Heart right ventricle (tissue), 16 donors: ENCODE data around the gene PRELID2. TPM values are rescaled to one million over a fixed set of nuclear protein-coding genes. Genes with fewer than 3 reads are reported as not detected.

Experiments used
- ATAC-seq, 8 donors: fragments of 200-7000 bp; cut with Tn5 transposase; one replicate each; pipeline ENCODE4 v1.9.1; 2020; ENCODE audit warnings: mild to moderate bottlenecking in 8 of 8, moderate library complexity in 8 of 8, moderate number of reproducible peaks in 1 of 8
- DNase-seq, 2 donors: peaks; one replicate each; pipeline ENCODE4 v3.0.0-alpha.2; 2020
- H3K27ac ChIP-seq, 10 donors: fragments of 200-600 bp; sonication (generic) in 2 of 10; one replicate each; pipeline versions ENCODE4 v1.5.0 to v1.8.0; 2020 to 2022; ENCODE audit warnings: mild to moderate bottlenecking in 3 of 10
- H3K27me3 ChIP-seq, 7 donors: fragments of 200-600 bp; one replicate each; pipeline ENCODE4 v1.8.0; 2021 to 2022; ENCODE audit warnings: mild to moderate bottlenecking in 2 of 7
- H3K36me3 ChIP-seq, 9 donors: fragments of 200-600 bp; sonication (generic) in 1 of 9; one replicate each; pipeline versions ENCODE4 v1.5.0 to v1.8.0; 2020 to 2022; ENCODE audit warnings: mild to moderate bottlenecking in 2 of 9
- H3K4me1 ChIP-seq, 9 donors: fragments of 200-600 bp; sonication (generic) in 1 of 9; one replicate each; pipeline versions ENCODE4 v1.5.0 to v1.8.0; 2020 to 2022; ENCODE audit warnings: mild to moderate bottlenecking in 4 of 9
- H3K4me3 ChIP-seq, 10 donors: fragments of 200-600 bp; sonication (generic) in 2 of 10; one replicate each; pipeline versions ENCODE4 v1.5.0 to v1.8.0; 2020 to 2022; ENCODE audit warnings: mild to moderate bottlenecking in 7 of 10, moderate library complexity in 2 of 10
- H3K9me3 ChIP-seq, 11 donors: fragments of 200-600 bp in 10 of 11; sonication (generic) in 2 of 11; one replicate each; pipeline versions ENCODE4 v1.5.0 to v1.8.0; 2013 to 2022; ENCODE audit warnings: mild to moderate bottlenecking in 2 of 11, control low read depth in 1 of 11, moderate library complexity in 1 of 11
- WGBS, 2 donors: extraction: QIAGEN DNeasy Blood & Tissue Kit; methylation state at CpG; one replicate each; pipeline ENCODE4 v1.1.7; 2013; ENCODE audit warnings: inconsistent platforms in 1 of 2; 5-methylcytosine and 5-hydroxymethylcytosine counted together
- intact Hi-C, 10 donors: fragments of 100-400 bp; cut with DNase I; formaldehyde crosslinking; loops; one replicate each; pipeline versions ENCODE4 v1.11.1 to v1.14.2; 2022
- polyA plus RNA-seq, 2 donors: library from polyadenylated mRNA; stranded (reverse); fragments of 200-250 nt; gene quantifications; one replicate each; pipeline ENCODE4 v1.2.3, GENCODE V29; 2013
- total RNA-seq, 10 donors: library from RNA; stranded (reverse); fragmentation: NEBNext Ultra II Directional in 3 of 10; extraction: Animal tissue kit (Norgen Biotek cat#: 25700) in 3 of 10; gene quantifications; one replicate each; pipeline versions ENCODE4 v1.2.1 to v1.2.4, GENCODE V29; 2021 to 2023
- TF ChIP-seq, protein P1 (sequence below), 9 donors: fragments of 200-600 bp; sonication (generic) in 2 of 9; IDR thresholded peaks; one replicate each; pipeline versions ENCODE4 v1.5.0 to v1.8.0; 2021 to 2022; ENCODE audit warnings: antibody characterized with exemption in 9 of 9, mild to moderate bottlenecking in 5 of 9, moderate library complexity in 1 of 9
- donor health status: Arrhythmogenic right ventricular cardiomyopathy.
- donor health status: ischemic (EF 13 %, LVEDD 7.1; RV severe dilation, severe dysfunction).
- donor health status: healthy with polysubstance abuse.
- donor health status: DM: no; HTN: yes; CAD: no.
- donor health status: DM: no; HTN: no; CAD: no.
- donor health status: ischemic (EF 25% LVEDD 6.9; RV normal size, moderate dysfunction).
- donor health status: ischemic (EF 25% LVEDD 5.7; RV mildly dilated, moderate dysfunction).
- donor health status: healthy.
- donor health status: DM: yes; HTN: yes; CAD: no.
- donor health status: Ischemic cardiomyopathy.
- donor health status: ischemic (EF 35%, LVEDD 5.7; RV mildly dilated, moderate dysfunction).
- donor health status: nonischemic (EF 11% LVEDD 7.7; RV severe dilation, severe dysfunction).
- donor health status: DM: yes; HTN: yes; CAD: no.
- donor health status: PGD.
- donor health status: ischemic (EF 29% LVEDD 5.4; RV normal size, mild dysfunction).
- donor health status: nonischemic (EF 23%, LVEDD 6.1; RV moderate dilation, normal function).

PRELID2 gene
- total and polyA plus RNA-seq, 12 donors: 1.2 to 83.7 (median 11.9) TPM

DNA sequence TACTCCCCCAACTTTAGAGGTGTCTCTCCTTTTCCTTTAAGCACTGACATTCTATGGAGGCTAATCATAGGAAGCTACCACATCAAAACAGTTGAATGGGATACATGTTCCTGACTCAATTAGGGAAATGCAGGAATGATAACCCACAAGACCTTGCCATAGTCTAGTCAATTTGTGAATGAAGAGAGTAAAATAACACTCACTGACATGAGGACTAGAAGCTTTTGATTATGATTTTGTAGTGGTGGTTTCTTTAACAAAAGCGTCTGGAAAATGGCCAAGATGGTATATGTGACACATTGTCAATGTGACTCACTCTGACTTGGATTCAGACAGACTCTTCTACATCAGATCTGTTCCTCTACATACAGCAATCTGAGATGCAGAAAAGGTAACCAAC, 13.7 kb upstream of the PRELID2 start:
- 79 to 87% methylated on average over 1 of the region's 1 CpG for WGBS, 2 donors
- intact Hi-C loops: no loop called here
- Histone ChIP-seq H3K4me3 (no peak overlapping the region), H3K4me1 (no peaks in the 10 kb centered on the region), H3K27ac (no peak overlapping the region), H3K9me3 (no peaks in the 10 kb centered on the region), H3K36me3 (no peaks in the 10 kb centered on the region), H3K27me3 (no peaks in the 10 kb centered on the region)
- DNase-seq: no peak
- TF ChIP-seq, protein P1, sequence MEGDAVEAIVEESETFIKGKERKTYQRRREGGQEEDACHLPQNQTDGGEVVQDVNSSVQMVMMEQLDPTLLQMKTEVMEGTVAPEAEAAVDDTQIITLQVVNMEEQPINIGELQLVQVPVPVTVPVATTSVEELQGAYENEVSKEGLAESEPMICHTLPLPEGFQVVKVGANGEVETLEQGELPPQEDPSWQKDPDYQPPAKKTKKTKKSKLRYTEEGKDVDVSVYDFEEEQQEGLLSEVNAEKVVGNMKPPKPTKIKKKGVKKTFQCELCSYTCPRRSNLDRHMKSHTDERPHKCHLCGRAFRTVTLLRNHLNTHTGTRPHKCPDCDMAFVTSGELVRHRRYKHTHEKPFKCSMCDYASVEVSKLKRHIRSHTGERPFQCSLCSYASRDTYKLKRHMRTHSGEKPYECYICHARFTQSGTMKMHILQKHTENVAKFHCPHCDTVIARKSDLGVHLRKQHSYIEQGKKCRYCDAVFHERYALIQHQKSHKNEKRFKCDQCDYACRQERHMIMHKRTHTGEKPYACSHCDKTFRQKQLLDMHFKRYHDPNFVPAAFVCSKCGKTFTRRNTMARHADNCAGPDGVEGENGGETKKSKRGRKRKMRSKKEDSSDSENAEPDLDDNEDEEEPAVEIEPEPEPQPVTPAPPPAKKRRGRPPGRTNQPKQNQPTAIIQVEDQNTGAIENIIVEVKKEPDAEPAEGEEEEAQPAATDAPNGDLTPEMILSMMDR (IDR thresholded peaks at IDR 0.05): no peak
- no peak for ATAC-seq

DNA sequence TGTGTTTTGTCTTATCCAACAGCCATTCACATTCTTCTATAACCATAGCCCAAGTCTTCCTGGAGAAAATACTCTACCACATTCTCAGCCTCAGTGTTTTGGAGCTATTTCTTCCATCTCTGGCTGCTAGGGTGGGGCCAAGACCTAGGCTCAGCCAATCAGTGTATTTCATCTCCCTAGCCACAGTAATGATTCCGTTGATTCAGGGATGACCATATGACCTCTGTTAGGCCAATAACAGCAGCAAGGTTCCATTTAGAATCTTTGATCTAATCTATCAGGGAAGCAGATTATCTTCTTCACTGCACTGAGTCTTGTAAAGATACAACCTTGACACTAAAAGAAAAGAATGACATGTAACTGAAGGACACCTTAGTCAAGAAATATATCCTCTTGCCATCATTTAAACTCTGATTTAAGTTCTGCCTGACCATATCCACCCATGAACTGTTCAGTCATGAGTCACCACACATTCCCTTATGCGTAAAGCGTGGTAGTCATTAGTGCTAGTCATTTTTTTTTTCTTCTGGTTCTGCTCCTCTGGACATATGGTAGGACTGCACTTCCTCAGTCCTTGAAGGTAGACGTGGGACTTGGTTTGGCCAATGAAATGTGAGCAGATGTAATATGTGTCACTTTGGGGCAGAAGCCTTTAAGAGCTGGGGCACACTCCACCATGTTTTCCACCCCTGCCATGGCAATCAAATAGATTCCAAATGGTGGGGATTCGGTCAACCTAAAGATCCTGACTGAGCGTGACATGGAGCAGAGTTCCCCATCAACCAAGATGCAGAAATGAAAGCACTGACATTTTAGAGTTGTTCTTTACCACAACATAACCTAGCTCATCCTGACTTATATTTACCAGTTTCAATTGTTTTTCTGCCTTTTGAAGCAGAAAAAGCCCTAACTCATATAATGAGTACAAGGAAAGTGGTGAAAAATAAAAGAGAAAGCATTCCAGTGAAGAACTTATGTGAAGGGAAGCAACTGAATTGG, 12.7 kb upstream of the PRELID2 start:
- TF ChIP-seq, protein P1 (IDR thresholded peaks at IDR 0.05): no peak
- Histone ChIP-seq H3K27me3 (no peaks in the 10 kb centered on the region), H3K4me1 (no peaks in the 10 kb centered on the region), H3K4me3 (no peak overlapping the region), H3K9me3 (no peaks in the 10 kb centered on the region), H3K36me3 (no peaks in the 10 kb centered on the region), H3K27ac (no peak overlapping the region)
- ATAC-seq (no peak), DNase-seq (no peak)
- 88 to 91% methylated on average over 6 of the region's 6 CpGs for WGBS, 2 donors
- intact Hi-C loops: no loop called here

DNA sequence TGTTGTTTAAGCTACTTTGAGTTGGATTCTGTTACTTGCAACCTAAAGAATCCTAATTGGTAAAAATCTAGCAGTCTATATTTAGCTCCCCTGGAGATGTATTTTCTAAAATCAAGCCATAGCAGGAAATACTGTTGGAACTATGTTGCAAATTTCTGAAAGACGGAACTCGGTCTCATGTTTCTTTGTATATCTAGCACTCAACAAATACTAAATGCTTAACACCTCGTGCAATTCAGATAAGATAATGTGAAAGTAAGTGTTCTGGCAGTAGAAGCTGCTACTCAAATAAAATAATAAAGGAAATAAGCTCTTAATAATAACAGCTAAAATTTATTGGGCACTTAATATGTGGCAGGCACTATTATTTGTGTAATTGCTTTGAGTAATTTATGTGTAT, 10.9 kb upstream of the PRELID2 start:
- DNase-seq (no peak), ATAC-seq (no peak)
- H3K4me3 ChIP-seq: no peak overlapping the region
- TF ChIP-seq, protein P1 (IDR thresholded peaks at IDR 0.05): no peak
- no peaks in the 10 kb centered on the region for H3K4me1 ChIP-seq
- 28 to 36% methylated on average over 3 of the region's 3 CpGs for WGBS, 2 donors
- no peaks in the 10 kb centered on the region for H3K36me3 ChIP-seq
- H3K9me3 ChIP-seq: no peaks in the 10 kb centered on the region
- H3K27ac ChIP-seq: no peak overlapping the region
- intact Hi-C loops: no loop called here
- no peaks in the 10 kb centered on the region for H3K27me3 ChIP-seq

DNA sequence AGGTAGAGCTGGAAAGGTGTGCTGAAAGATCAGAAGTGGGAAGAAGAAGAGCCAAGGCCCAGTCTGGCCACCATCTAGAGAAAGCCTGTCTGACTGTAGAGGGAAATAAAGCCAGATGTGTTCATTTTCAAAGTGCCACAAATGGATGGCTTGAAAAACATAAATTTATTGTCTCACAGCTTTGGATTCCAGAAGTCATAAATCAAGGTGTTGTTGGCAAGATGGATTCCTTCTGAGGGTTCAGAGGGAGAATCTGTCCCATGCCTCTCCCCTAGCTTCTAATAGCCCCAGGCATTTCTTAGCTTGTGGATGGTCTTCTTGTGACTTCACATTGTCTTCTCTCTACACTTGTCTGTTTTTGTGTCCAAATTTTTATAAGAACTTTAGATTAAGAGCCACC, 6.2 kb upstream of the PRELID2 start:
- Histone ChIP-seq H3K27me3 (no peaks in the 10 kb centered on the region), H3K36me3 (no peaks in the 10 kb centered on the region), H3K27ac (no peak overlapping the region), H3K4me3 (no peak overlapping the region), H3K4me1 (peaks cover 0 to under 1% (median 0%) of the 10 kb centered on the region in 9 donors), H3K9me3 (no peaks in the 10 kb centered on the region)
- no peak for ATAC-seq
- TF ChIP-seq, protein P1 (IDR thresholded peaks at IDR 0.05): no peak
- intact Hi-C loops: no loop called here
- no peak for DNase-seq
